Loucy (cell line): Measurements from ENCODE around the gene TIMMDC1.

Source experiments
- CTCF ChIP-seq: fragments of 200-600 bp; sonication (generic); conservative IDR thresholded peaks from 2 replicates; pipeline ENCODE4 v1.5.1; 2014; ENCODE audit warnings: mild to moderate bottlenecking, antibody characterized with exemption, low read length
- EZH2phosphoT487 ChIP-seq: fragments of 200-600 bp; IDR thresholded peaks from 2 replicates; pipeline ENCODE4 v1.6.1; 2018; ENCODE audit warnings: antibody characterized with exemption, mild to moderate bottlenecking, moderate library complexity, borderline replicate concordance

GRCh38 chr3:119507404-119507803, 9.1 kb downstream of the TIMMDC1 start:
- TF ChIP-seq CTCF = no peak
- no peak for TF ChIP-seq EZH2phosphoT487
